ENCODE results near the gene HIPK3.
"Not testable (repeated sequence)": the region's sequence is repeated elsewhere in the genome, so short reads cannot be mapped to it uniquely, and the experiment has no call there.

HIPK3 gene

DNA sequence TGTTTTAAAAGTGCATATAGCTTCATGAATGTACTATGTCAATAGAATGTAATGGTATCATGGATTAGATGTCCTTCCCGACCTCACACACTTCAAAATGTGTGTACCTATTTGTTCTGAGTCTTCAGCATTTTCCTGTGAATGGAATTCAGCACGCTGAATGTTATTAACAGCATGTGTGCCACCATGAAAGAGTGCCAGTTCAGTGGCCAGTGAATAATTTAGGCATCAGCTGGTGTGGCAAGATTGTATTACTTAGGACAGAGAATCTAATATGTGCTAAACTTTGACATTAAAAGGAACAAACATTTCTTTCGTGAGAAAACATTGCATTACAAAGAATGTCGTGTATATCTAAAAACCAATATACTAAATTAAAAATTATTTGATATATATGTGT lies 46.4 kb downstream of the HIPK3 start:
- DNase-seq (ENCODE audit: low read depth, low spot score) = no peak

DNA sequence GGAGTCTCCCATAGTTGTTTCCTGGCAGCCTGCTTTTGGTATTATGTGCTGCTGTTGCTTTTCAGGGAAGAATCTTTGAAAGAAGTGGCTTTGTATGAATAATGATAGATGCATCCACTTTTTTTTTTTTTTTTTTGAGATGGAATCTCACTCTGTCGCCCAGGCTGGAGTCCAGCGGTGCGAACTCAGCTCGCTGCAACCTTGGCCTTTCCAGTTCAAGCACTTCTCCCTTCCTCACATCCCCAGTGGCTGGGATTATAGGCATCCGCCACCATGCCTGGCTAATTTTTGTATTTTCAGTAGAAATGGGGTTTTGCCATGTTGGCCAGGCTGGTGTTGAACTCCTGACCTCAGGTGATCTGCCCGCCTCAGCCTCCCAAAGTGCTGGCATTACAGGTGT lies 49.6 kb downstream of the HIPK3 start:
- not testable (repeated sequence) for DNase-seq (ENCODE audit: low read depth, low spot score)

DNA sequence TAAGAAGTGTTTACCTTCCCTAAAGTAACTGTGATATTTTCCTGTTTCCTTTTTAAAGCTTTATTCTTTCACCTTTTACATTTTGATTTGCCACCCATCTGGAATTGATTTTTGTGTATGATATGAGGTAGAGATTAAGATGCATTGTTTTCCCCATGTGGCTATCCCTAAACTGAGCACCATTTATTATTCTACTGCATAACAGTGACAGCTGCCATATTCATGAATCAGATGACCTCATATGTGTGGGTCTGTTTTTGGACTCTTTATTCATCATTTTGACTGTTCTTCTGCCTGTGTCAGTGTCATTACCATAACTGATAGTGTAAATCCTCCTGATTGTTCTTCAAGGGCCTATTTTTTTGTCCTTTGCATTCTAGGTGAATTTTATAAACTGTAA lies 50.8 kb downstream of the HIPK3 start:
- DNase-seq (ENCODE audit: low read depth, low spot score) = no peak

DNA sequence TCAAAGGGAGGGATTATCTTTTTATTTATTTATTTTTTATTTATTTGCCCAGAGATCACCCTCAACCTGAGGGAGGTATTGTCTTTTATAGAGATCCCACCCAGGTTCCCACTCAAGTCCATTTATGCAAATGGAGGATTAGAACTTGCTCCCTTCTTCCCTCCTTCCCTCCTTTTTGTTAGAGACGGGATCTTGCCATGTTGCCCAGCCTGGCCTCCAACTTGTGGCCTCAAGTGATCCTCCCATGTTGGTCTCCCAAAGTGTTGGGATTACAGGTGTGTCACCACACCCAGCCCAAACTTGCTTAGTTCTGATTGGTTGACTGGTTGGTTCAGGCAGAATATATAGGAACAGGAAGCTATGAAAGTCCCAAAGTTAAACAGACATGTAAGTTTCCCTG lies 51.9 kb downstream of the HIPK3 start:
- no peak for DNase-seq (ENCODE audit: low read depth, low spot score)

DNA sequence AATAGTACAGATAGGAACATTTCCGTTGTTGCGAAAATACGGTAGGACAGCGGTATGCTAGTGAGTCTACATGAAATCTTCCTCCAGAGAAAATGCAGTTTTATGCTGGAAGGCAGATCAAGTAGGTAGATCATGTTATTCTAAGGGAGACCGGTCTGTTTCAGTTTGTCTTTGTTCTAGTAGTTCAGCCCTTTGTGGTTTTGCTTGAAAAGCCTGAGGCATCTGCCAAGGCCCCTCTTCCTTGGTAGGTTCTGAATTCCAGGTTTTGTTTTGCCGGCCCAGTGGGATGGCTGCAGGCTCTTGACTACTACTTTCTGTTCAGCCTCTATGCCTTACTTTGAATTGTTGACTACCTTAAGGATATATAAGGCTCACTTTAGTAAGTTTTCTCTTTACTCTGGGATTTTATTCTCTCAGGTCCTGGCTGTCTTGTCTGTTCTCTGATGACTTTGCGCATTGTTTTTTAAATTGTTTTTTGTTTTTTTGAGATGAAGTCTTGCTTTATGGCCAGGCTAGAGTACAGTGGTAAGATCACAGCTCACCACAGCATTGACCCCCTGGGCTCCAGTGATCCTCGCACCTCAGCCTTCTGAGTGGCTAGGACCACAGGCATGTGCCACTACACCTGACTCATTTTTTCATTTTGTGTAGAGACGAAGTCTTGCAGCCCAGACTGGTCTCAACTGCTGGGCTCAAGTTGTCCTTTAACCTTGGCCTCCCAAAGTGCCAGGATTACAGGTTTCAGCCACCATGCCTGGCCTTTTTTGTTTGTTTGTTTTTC lies 53.7 kb downstream of the HIPK3 start:
- DNase-seq (ENCODE audit: low read depth, low spot score) = no peak

DNA sequence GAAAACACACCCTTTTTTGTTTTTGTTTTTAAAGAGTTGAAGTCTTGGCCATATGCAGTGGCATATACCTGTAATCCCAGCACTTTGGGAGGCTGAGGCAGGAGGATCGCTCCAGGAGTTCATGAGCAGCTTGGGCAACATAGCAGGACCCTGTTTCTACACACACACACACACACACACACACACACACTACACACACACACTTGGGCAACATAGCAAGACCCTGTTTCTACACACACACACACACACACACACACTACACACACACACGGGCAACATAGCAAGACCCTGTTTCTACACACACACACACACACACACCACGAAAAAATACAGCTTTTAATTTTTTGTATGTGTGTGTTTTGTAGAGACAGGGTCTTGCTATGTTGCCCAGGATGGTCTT lies 54.5 kb downstream of the HIPK3 start:
- no peak for DNase-seq (ENCODE audit: low read depth, low spot score)

DNA sequence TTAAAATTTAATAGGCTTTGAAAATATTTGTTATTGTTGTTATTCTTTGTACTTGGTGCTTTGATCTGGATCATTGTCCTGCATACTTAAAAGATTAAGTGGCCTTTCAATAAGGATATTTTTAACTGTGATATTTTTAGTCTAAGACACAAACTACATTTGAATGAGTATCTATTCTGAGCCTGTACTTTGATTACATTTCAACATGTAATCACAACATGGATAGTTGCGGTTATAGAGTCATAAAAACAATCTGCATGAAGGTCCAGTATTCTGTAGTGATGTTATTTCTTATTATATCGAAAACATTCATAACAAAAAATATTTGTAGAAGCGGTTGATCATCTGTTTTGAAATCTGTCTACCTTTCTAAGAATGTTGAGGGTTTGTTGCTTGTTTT lies 58.6 kb downstream of the HIPK3 start:
- no peak for DNase-seq (ENCODE audit: low read depth, low spot score)

DNA sequence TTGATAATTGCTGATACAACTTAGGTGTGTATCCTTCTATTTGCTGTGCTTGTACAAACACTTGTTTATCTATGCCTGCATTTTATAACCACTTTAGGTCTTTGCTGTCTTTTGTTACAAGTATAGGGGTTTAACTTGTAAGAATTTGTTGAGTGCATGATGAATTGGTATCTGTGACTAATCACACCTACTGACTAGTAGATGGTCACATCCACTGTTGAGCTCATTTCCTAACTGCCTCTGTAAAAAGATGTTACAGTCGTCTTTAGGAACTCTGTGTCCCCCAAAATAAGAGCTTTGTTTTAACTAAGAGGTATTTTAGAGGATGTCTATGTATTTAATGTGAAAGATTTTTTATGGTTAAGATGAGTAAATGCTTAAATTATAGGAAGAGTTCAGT lies 60.5 kb downstream of the HIPK3 start:
- DNase-seq (ENCODE audit: low read depth, low spot score) = no peak

DNA sequence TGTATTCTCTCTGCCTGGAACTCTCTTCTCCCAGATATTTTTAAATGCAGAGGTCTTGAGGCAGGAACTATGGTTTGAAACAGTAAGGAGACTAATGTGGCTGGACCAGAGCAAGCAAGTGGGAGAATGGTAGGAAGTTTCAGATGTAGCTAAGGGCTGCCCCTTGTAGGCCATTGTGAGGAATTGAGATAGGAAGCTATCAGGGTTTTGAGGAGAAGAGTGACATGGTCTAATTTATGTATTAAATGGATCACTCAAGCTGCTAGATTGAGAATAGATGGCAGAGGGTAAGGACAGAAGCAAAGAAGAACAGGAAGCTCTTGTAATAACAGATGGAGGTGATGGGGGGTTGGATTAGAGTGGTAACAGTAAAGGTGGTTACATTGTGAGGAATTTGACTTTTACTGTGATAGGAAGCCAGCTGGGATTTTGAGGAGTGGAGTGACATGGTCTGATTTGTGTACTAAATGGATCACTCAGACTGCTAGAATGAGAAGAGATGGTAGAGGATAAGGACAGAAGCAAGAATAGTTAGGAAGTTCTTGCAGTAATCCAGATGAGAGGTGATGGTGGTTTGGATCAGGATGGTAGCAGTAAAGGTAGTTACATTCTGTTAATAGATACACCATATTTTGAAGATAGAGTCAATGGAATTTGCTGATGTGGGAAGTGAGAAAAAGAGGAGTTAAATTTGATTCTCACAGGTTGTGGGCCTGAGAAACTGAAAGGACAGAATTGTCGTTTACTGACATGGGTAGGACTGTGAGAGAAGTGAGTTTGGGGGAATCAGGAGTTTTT lies 63.0 kb downstream of the HIPK3 start:
- no peak for DNase-seq (ENCODE audit: low read depth, low spot score)

DNA sequence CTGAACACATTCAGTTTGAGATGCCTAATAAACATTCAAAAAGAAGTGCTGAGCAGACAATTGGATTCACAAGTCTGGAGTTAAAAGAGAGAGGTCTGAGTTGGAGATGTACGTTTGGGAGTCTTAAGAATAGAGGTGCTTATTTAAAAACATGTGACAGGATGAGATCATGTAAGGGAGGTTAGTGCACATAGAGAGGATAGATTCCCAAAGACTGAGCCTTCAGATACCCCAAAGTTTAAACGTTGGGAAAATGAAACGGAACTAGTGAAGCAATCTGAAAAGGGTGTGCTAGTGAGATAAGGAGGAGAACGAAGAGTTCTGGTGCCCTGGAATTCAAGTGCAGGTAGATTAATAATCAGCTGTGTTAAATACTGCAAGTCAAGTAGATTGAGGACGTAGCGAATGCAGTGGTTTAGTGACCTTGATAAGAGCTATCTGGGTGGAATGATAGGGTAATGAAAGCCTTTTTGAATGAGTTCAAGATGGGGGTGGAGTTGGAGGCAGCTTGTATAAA lies 63.7 kb downstream of the HIPK3 start:
- DNase-seq (ENCODE audit: low read depth, low spot score) = no peak

DNA sequence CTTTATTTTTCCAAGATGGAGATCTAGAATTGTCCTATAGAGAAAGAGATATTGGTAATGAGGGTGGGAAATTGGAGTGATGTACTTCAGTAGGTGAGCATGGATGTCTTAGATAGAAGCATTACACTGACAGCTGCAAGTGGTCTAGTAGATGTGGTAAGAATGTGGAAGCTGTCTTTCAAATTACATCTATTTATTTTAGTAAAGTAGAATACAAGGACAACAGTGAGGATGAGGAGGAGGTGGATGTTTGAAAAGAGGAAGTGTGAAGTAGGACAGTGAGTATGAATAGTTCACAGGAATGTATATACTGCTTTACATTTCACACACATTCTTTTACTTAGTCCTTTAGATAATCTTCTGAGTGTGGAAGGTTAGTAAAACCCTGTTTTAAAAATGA lies 64.2 kb downstream of the HIPK3 start:
- DNase-seq (ENCODE audit: low read depth, low spot score) = no peak

DNA sequence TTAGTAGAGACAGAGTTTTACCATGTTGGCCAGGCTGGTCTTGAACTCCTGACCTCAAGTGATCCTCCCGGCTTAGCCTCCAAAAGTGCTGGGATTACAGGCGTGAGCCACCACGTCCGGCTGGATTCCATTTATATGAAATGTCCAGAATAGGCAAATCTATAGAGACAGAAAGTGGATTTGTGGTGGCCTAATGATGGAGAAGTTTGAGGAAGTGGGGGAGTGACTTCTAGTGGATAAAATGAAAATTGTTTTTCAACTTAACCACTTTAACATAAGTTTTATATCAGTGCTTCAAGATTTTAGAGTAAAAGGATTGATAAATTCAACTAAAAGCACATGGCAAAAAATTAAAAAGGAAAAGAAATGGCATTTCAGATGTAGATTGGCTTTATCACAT lies 66.2 kb downstream of the HIPK3 start:
- no peak for DNase-seq (ENCODE audit: low read depth, low spot score)

DNA sequence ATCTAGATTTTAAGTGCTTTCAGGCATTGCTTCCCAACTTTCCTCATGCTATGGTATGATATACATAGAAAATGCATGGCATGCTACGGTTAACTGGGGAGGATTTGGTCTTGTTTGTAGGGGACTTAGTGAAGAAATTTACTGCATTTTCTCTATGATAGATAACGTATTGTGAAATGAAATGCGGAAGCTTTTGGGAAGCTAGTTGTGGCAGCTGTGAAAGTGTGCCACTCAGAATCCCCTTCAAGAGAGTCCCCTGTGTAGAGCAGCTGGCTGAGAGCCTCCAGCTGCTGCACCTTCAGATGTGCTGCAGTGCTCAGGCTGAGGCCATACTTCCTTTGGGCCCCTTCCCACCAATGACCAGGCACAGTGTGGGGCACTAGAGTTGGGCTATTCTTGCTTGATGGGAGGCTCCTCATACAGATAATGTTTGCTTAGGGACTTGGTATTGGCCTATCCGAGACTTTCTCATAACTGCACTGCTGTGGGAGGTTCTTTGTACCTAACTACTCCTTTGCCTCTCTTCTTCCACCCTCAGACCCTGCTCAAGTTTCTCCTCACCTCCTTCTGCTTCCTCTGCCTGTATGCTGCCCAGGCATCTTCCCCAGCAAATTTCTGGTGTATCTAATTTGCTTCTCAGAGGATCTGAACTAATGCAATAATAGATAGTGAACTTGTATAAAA lies 67.3 kb downstream of the HIPK3 start:
- DNase-seq (ENCODE audit: low read depth, low spot score) = no peak

DNA sequence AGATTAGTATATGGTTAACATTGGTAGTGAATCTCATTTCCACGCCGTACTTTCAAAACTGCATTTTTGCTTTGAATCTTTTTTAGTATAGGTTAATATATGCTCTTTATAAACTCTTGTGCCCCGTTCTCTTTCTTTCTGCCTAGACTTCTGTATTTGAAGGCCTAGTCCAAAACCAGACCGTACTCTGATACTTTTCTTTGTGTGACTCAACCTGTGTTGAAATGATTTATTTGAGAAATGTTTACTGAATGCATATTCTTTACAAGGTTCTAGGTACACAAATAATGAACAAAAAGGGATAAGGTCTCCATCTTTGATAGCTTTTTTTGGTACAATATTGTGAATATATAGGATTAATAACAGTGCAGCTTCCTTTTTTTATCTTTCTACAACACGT lies 68.3 kb downstream of the HIPK3 start:
- no peak for DNase-seq (ENCODE audit: low read depth, low spot score)

DNA sequence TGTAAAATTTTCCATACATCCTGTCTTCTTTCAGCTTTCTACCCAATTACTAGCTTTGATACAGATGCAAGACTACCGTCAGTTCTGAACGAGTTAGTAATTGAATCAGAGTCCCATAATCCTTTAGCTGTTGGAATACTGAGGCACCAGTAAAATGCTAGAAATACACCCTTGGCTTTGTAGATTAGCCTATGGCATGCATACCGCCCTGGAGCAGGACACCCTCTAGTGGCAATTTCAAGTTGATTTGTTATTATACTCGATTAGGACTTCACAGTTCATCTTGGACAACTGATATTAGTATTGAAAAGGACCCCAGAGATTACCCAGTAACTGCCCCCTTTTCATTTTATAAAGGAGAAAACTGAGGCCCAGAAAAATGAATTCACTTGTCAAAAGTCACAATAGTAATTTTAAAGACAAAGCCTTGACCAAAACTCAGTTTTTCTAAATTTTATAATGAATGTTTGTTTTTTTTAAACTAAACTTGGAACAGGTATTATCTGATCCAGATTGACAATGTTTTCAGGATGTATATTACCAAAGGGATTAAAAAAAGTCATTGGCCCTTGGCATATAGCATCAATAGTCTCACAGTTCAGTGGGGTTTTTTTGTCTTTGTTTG lies 72.6 kb downstream of the HIPK3 start:
- no peak for DNase-seq (ENCODE audit: low read depth, low spot score)

DNA sequence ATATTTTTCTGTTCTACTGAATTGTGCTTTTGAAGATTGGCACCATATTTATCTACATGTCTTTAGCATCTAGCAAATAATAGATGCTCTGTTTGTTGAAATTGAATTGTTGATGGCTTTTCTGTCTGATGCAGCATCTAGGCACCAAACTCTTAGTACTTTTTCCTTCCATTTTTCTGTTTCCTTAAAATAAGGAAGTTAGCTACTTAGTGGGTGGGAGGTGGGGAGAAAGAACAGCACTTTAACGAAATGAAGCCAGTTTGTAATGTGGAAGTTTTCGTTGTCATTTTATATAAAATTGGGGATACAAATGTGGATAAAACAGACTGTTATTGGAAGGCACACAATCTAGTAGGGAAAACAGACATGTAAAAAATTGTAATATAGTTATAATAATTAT lies 76.6 kb downstream of the HIPK3 start:
- no peak for DNase-seq (ENCODE audit: low read depth, low spot score)

DNA sequence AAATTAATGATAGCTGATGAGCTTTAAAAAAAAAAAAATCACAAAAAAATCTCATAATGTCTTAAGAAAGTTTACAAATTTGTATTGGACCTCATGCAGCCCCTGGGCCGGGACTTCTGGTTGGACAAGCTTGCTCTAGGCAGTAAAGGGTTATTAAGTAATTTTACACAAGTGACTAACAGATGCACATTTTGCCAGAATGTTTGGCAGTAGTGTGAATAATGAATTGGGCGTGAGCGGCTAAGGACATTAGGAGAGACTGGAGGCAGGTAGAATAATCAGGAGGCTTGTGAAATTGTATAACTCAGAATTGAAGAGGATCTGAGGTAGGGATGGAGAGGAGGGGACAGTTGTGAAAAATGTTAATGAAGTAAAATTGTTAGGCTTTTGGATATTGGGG lies 77.4 kb downstream of the HIPK3 start:
- DNase-seq (ENCODE audit: low read depth, low spot score) = no peak

DNA sequence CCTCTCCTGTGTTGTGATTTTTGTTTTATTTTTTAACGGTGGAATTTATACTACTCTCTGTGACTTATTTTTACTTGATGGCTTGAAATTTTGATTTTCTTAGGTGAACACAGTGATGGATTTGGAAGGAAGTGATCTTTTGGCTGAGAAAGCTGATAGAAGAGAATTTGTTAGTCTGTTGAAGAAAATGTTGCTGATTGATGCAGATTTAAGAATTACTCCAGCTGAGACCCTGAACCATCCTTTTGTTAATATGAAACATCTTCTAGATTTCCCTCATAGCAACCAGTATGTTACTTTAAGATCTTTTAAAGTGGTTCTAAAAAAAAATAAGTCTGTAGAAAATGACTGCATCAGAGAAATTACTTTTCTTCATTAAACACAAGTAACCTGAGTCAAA lies 82.1 kb downstream of the HIPK3 start:
- no peak for DNase-seq (ENCODE audit: low read depth, low spot score)

DNA sequence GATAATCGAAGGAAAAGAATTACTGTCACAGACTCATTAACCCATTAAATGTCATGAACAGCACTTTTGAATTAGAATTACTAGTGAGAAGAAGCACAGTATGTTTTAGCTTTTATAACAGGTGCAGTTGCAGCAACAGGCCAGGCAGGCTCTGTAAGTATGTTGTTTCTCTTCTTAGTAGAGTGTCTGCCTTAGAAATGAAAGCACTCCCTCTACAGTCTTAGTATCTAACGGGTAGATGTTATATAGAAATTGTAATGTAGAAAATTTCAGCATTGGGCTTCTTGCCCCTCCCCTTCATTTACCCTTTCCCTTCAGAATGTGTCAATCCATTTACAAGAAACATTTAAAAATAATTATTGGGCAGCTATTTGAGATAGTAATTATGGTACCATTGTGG lies 87.4 kb downstream of the HIPK3 start:
- no peak for DNase-seq (ENCODE audit: low read depth, low spot score)

DNA sequence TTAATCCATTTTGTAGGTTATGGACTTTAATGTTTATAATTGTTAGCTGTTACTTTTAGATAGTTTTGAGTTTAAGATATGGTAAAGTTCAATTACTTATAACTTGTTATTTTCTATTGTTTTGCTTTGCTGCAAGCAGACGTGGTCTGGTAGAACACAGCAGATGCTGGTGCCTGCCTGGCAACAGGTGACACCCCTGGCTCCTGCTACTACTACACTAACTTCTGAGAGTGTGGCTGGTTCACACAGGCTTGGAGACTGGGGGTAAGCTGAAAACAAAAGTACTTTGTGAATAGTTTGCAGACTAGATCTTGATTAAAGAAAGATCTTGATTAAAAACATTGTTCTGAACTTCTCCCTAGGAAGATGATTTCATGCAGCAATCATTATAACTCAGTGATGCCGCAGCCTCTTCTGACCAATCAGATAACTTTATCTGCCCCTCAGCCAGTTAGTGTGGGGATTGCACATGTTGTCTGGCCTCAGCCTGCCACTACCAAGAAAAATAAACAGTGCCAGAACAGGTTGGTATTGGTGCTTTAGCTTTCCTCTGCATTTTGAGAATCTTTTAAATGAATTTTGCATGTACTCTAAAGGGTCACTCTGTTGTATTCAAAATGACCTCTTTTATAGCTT lies 90.4 kb downstream of the HIPK3 start:
- no peak for DNase-seq (ENCODE audit: low read depth, low spot score)

DNA sequence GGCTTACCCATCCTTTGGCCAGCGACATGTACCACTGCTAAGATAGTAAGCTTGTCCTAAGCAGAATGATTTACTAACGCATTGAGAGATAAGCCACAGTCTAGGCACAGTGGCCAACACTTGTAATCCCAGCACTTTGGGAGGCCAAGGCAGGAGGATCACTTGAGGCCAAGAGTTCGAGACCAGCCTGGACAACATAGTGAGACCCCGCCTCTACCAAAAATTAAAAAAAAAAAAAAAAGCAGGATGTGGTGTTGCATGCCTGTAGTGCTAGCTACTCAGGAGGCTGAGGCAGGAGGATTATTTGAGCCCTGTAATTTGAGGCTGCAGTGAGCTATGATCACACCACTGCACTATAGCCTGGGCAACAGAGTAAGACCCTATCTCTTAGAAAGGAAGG lies 93.1 kb downstream of the HIPK3 start:
- no peak for DNase-seq (ENCODE audit: low read depth, low spot score)

Data from activated naive CD8-positive, alpha-beta T cell treated with anti-CD3 and anti-CD28 coated beads, Interleukin-2, amount 50 U/mL, for 16 hours (primary cell).